ENCODE measurements around the gene TSPAN9. TPM values are rescaled to one million over a fixed set of nuclear protein-coding genes. Genes with fewer than 3 reads are reported as not detected.

The TSPAN9 gene
- total and polyA plus RNA-seq, 4 donors: 17.4 to 62.9 (median 34.2) TPM

DNA sequence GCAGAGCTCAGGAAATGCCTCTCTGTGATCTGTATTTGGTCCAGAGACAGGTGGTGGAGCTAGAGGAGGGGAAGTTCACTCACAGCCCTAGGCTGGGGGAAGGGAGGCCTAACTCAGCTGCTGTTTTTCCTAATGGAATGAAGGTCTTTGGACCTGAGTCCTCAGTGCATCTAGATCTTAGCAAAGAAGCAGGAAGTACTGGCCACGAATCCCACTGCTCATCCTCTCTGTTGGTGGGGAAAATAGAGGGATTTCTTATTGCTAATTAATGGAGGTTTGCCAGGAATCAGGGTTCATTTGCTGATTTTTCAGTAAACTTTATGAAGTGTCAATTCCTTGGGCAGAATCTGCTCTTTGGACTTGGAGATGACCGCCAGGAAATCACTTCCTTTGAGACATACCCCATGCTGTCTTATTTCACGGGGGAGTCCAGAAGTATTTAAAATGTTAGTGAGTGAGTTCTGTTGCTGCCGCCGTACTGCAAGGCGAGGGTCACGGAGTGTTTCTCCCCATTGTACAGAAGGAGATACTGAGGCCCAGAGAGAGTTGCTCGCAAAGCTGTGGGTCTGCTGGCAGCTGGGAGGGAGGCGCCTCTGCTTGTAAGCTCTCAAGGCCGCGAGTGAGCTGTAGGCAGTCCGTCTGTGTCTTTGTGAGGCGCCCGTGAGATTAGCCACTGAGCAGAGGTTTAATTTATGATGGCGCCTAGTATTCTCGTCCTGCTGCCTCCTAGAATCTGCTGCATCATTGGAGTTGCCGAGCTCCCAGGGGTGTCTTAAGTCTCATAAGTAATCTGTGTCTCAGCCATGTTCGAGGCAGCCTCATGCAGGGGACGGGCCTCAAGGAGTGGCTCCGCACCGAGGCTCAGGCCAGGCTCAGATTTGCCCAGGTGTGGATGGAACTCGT, 88.2 kb downstream of the TSPAN9 start:
- Histone ChIP-seq H3K9me3 (ENCODE audit: control insufficient read depth in 4 of 4, low read length in 3 of 4) (no peaks in the 10 kb centered on the region), H3K4me1 (ENCODE audit: control insufficient read depth in 4 of 4, insufficient read depth in 4 of 4, low read length in 3 of 4) (peaks cover 0 to 17% (median 8%) of the 10 kb centered on the region in 4 donors), H3K36me3 (ENCODE audit: control insufficient read depth in 4 of 4, insufficient read depth in 3 of 4, low read depth in 1 of 4, low read length in 3 of 4) (peaks cover 0 to 6% (median under 1%) of the 10 kb centered on the region in 4 donors), H3K4me3 (ENCODE audit: low read depth in 1 of 3, low read length in 3 of 3) (no peak overlapping the region), H3K27ac (ENCODE audit: low read depth in 1 of 2, low read length in 2 of 2) (no peak overlapping the region), H3K9ac (ENCODE audit: low read depth in 1 of 2, low read length in 2 of 2) (no peak overlapping the region), H3K27me3 (ENCODE audit: control insufficient read depth in 4 of 4, insufficient read depth in 4 of 4, low read length in 3 of 4) (no peaks in the 10 kb centered on the region)
- 90% methylated on average over 22 of the region's 22 CpGs for WGBS
- no peak for TF ChIP-seq RAD21 (IDR thresholded peaks at IDR 0.05)
- TF ChIP-seq HNF4G (IDR thresholded peaks at IDR 0.05): peak; percentile 27
- no peak for TF ChIP-seq CTCF (IDR thresholded peaks at IDR 0.05; ENCODE audit: low read depth, low read length, missing input control)
- TF ChIP-seq JUND (IDR thresholded peaks at IDR 0.05): no peak
- TF ChIP-seq, protein P1, sequence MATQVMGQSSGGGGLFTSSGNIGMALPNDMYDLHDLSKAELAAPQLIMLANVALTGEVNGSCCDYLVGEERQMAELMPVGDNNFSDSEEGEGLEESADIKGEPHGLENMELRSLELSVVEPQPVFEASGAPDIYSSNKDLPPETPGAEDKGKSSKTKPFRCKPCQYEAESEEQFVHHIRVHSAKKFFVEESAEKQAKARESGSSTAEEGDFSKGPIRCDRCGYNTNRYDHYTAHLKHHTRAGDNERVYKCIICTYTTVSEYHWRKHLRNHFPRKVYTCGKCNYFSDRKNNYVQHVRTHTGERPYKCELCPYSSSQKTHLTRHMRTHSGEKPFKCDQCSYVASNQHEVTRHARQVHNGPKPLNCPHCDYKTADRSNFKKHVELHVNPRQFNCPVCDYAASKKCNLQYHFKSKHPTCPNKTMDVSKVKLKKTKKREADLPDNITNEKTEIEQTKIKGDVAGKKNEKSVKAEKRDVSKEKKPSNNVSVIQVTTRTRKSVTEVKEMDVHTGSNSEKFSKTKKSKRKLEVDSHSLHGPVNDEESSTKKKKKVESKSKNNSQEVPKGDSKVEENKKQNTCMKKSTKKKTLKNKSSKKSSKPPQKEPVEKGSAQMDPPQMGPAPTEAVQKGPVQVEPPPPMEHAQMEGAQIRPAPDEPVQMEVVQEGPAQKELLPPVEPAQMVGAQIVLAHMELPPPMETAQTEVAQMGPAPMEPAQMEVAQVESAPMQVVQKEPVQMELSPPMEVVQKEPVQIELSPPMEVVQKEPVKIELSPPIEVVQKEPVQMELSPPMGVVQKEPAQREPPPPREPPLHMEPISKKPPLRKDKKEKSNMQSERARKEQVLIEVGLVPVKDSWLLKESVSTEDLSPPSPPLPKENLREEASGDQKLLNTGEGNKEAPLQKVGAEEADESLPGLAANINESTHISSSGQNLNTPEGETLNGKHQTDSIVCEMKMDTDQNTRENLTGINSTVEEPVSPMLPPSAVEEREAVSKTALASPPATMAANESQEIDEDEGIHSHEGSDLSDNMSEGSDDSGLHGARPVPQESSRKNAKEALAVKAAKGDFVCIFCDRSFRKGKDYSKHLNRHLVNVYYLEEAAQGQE (IDR thresholded peaks at IDR 0.05): no peak
- TF ChIP-seq ZBTB33 (IDR thresholded peaks at IDR 0.05): no peak
- no peak for TF ChIP-seq YY1 (IDR thresholded peaks at IDR 0.05)
- TF ChIP-seq GABPA (IDR thresholded peaks at IDR 0.05 in 1 of 2, conservative IDR thresholded peaks at IDR 0.05 in 1 of 2): no peak
- TF ChIP-seq RXRA (IDR thresholded peaks at IDR 0.05): no peak
- peak; percentile 15 for TF ChIP-seq NR2F2 (IDR thresholded peaks at IDR 0.05)
- TF ChIP-seq FOXA1 (IDR thresholded peaks at IDR 0.05): no peak
- TF ChIP-seq, protein P2, sequence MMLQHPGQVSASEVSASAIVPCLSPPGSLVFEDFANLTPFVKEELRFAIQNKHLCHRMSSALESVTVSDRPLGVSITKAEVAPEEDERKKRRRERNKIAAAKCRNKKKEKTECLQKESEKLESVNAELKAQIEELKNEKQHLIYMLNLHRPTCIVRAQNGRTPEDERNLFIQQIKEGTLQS (IDR thresholded peaks at IDR 0.05): no peak
- no peak for TF ChIP-seq TAF1 (conservative IDR thresholded peaks at IDR 0.05)
- TF ChIP-seq MAX (IDR thresholded peaks at IDR 0.05): no peak
- TF ChIP-seq HNF4A (conservative IDR thresholded peaks at IDR 0.05): peak; percentile 76 to 88
- TF ChIP-seq EGR1 (IDR thresholded peaks at IDR 0.05; ENCODE audit: low read depth in 2 of 2): no peak
- TF ChIP-seq FOXA2 (IDR thresholded peaks at IDR 0.05): no peak
- peak; percentile 9 for TF ChIP-seq SP1 (IDR thresholded peaks at IDR 0.05)
- DNase-seq (ENCODE audit: low spot score): no peak

Measured in liver (tissue), 9 donors.